Effector memory CD8-positive, alpha-beta T cell (primary cell): ENCODE results near the gene TUBA1B.

Experiments used
- ATAC-seq: fragments of 150-1000 bp; cut with Tn5 transposase; replicated peaks from 2 replicates; pipeline ENCODE4 v1.10.0; 2021; ENCODE audit warnings: mild to moderate bottlenecking, moderate library complexity
- DNase-seq, 3 experiments: peaks; one replicate each; pipeline ENCODE4 v3.0.0; 2021
- H3K27ac Mint-ChIP-seq, 2 donors: one replicate each; pipeline ENCODE4 v1.8.0; 2022; ENCODE audit warnings: mild to moderate bottlenecking in 2 of 2, mixed read lengths in 2 of 2, moderate library complexity in 2 of 2
- H3K27me3 Mint-ChIP-seq, 2 donors: one replicate each; pipeline ENCODE4 v1.8.0; 2022; ENCODE audit warnings: mixed read lengths in 2 of 2
- H3K36me3 Mint-ChIP-seq: one replicate; pipeline ENCODE4 v1.8.0; 2022; ENCODE audit warnings: mild to moderate bottlenecking, moderate library complexity, mixed read lengths; ENCODE audit not compliant: insufficient read depth
- H3K4me1 Mint-ChIP-seq, 2 donors: one replicate each; pipeline ENCODE4 v1.8.0; 2022; ENCODE audit warnings: low read depth in 2 of 2, mixed read lengths in 2 of 2
- H3K4me3 Mint-ChIP-seq, 2 donors: one replicate each; pipeline ENCODE4 v1.8.0; 2022; ENCODE audit warnings: mild to moderate bottlenecking in 2 of 2, mixed read lengths in 2 of 2, moderate library complexity in 2 of 2
- H3K9me3 Mint-ChIP-seq, 2 donors: one replicate each; pipeline ENCODE4 v1.8.0; 2022; ENCODE audit warnings: mixed read lengths in 2 of 2

The TUBA1B gene

DNA sequence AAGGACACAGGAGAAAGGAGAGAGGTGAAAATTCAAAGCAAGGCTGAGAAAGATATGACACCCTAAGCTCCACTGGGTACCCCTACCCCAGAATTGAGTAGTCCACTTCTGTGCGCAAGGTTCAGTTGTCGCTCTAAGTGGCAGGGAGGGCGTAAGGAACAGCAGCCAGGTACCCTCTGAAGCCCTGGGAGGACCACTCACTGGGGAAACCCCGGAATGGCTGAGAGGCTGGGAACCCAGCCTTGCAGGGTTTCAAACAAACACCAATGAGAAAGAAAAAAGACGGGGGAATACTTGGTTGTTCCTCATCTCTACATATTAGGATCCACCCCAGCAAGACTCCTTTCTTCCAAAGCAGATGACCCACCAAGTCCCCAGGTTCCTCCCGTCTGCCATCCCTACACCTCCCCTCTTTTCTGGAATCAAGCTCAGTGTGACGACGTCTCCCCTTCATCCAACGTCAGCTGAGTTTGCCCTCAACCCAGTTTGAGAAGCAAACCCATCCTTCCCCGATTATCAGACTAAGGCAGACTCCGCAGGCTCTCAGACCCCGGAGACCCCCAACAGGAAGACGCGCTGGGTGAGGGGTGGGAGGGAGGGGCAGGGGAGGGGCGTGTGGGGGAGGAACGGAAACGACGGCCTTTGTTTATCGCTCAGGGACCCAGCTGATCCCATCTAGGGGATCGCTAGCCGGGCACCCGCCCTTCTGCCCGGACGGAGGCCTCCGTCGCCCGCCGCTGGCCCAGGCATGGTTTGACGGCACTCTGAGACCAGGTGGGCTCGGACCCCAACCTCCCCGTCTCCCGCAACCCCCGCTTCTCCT is 21.3 kb downstream of the TUBA1B start:
- Mint-ChIP-seq H3K9me3 (no peaks in the 10 kb centered on the region), H3K27ac (peak overlapping the region; percentile 99), H3K27me3 (no peaks in the 10 kb centered on the region), H3K4me1 (peaks cover 31 to 36% of the 10 kb centered on the region in 2 donors), H3K4me3 (peak overlapping the region; percentile 99 to 100), H3K36me3 (peaks cover 12% of the 10 kb centered on the region)
- ATAC-seq = no peak
- DNase-seq = no peak

DNA sequence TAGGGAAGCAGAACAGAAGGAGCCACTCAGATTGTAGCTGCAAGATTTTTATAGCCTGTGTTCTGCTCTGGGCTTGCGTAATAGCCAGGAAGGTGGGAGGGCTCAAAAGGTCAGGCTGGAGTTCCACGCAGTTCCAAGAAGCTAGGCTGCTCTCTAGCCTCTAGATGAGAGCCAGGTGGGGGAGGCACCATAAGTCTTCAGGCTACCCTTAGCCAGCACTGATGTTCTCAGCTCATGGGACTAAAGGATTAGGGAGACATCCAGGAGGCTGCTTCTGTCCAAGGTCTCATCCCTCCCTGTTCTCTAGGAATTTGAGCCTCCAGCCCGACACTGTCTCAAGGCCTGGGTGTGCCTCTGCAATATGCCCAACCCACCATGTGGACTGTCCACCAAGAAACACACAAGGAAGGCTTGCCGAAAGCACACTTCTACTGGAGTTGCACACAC is 22.2 kb downstream of the TUBA1B start:
- H3K36me3 Mint-ChIP-seq = peaks cover 21% of the 10 kb centered on the region
- H3K4me1 Mint-ChIP-seq = peaks cover 35 to 42% of the 10 kb centered on the region in 2 donors
- ATAC-seq (no peak), DNase-seq (no peak)
- H3K27ac Mint-ChIP-seq = peak overlapping the region; percentile 99
- H3K4me3 Mint-ChIP-seq = peak overlapping the region; percentile 99 to 100
- no peaks in the 10 kb centered on the region for H3K27me3 Mint-ChIP-seq
- no peaks in the 10 kb centered on the region for H3K9me3 Mint-ChIP-seq

GRCh38 chr12:49105504-49106084 is 25.6 kb downstream of the TUBA1B start:
- Mint-ChIP-seq H3K4me1 (peaks cover 36 to 38% of the 10 kb centered on the region in 2 donors), H3K36me3 (peaks cover 41% of the 10 kb centered on the region)

GRCh38 chr12:49104822-49105221 is 26.4 kb downstream of the TUBA1B start:
- Mint-ChIP-seq H3K27me3 (no peaks in the 10 kb centered on the region), H3K36me3 (peaks cover 46% of the 10 kb centered on the region), H3K27ac (no peak overlapping the region), H3K9me3 (no peaks in the 10 kb centered on the region), H3K4me3 (no peak overlapping the region), H3K4me1 (peaks cover 32 to 35% of the 10 kb centered on the region in 2 donors)
- ATAC-seq (no peak), DNase-seq (no peak)

More at GRCh38 chr12:49105504-49106084, 25.6 kb downstream of the TUBA1B start:
- Mint-ChIP-seq H3K27ac (no peak overlapping the region), H3K9me3 (no peaks in the 10 kb centered on the region), H3K27me3 (no peaks in the 10 kb centered on the region), H3K4me3 (no peak overlapping the region)
- DNase-seq = no peak
- ATAC-seq = no peak

DNA sequence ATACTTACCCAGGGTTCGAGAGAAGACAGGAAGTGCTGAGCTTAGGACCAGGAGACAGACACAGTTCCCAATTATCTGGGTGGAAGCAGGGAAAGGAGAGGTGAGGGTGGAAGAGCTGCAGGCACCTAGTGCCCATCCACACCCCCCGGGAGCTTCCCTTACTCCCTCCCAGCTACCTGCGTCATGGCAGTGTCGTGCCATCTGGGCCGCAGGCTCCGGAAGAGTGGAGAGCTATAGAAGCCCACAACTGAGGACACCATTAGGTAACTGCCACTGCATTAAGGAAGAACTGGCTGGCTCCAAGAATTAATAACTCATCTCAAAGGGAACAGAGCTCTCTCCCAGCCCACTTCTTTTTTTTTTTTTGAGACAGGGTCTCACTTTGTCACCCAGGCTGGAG is 30.8 kb downstream of the TUBA1B start:
- Mint-ChIP-seq H3K9me3 (no peaks in the 10 kb centered on the region), H3K4me3 (no peak overlapping the region), H3K27ac (no peak overlapping the region), H3K36me3 (peaks cover 61% of the 10 kb centered on the region), H3K27me3 (peaks cover 1 to 4% of the 10 kb centered on the region in 2 donors), H3K4me1 (peaks cover 9 to 13% of the 10 kb centered on the region in 2 donors)
- ATAC-seq (no peak), DNase-seq (no peak)

GRCh38 chr12:49098703-49099102 is 32.5 kb downstream of the TUBA1B start:
- no peak for ATAC-seq
- DNase-seq = no peak
- peaks cover 7 to 11% of the 10 kb centered on the region in 2 donors for H3K4me1 Mint-ChIP-seq
- H3K27me3 Mint-ChIP-seq = peaks cover 13 to 21% of the 10 kb centered on the region in 2 donors
- no peak overlapping the region for H3K4me3 Mint-ChIP-seq
- peaks cover 54% of the 10 kb centered on the region for H3K36me3 Mint-ChIP-seq
- no peaks in the 10 kb centered on the region for H3K9me3 Mint-ChIP-seq
- H3K27ac Mint-ChIP-seq = peak overlapping the region in 1 of 2 donors; percentile 41

DNA sequence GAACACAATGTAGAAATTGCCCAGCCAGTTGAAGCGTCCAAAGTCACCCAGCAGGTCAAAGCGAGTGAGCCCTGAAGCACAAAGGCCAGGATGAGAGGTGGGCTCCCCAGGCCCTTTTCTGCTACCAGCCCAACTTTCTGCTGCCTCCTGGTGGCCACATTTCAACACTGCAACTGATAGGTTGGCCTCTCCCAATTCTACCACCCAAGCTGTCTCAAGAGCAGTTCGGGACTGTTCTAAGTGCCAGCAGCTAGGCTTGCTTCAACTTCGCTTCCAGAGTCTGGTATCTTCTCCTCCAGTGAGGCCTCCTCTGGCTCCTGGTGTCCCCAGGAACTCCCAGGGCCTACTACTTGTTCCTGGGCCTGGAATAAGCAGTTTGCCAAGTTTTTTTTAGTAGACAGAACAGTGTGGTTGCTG is 33.2 kb downstream of the TUBA1B start:
- DNase-seq = peak; percentile 56 to 59 (median 56)
- Mint-ChIP-seq H3K4me1 (peaks cover 9 to 11% of the 10 kb centered on the region in 2 donors), H3K4me3 (no peak overlapping the region), H3K36me3 (peaks cover 56% of the 10 kb centered on the region), H3K9me3 (no peaks in the 10 kb centered on the region), H3K27me3 (peaks cover 17 to 28% of the 10 kb centered on the region in 2 donors), H3K27ac (no peak overlapping the region)
- ATAC-seq = peak; percentile 61

DNA sequence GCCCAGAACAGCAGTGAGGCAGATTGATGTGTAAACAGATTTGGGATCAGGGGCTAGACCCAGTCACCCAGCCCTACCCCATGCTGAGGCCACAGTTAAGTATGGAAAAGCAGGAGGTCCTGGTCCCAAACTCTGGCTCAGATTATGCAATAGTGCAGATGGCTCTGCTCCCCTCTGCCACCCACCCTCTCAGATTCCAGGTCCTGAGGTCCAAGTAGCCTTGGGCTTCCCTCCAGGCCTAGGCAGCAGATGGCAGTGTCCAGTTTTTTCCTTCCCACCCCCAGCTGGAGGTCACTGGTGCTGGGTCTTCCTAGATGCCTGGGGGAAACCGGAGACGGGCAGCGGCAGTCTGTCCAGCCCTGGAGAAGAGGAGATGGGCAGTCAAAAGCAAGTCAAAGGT is 33.8 kb downstream of the TUBA1B start:
- no peak for ATAC-seq
- Mint-ChIP-seq H3K36me3 (peaks cover 57% of the 10 kb centered on the region), H3K27ac (no peak overlapping the region)

GRCh38 chr12:49094975-49095365 is 36.2 kb downstream of the TUBA1B start:
- H3K27ac Mint-ChIP-seq = no peak overlapping the region
- no peaks in the 10 kb centered on the region for H3K9me3 Mint-ChIP-seq
- ATAC-seq (no peak), DNase-seq (no peak)
- peaks cover 43 to 59% of the 10 kb centered on the region in 2 donors for H3K27me3 Mint-ChIP-seq
- H3K4me1 Mint-ChIP-seq = peaks cover 21 to 24% of the 10 kb centered on the region in 2 donors
- H3K4me3 Mint-ChIP-seq = peak overlapping the region in 1 of 2 donors; percentile 48
- peaks cover 34% of the 10 kb centered on the region for H3K36me3 Mint-ChIP-seq

More for the DNA sequence above, 33.8 kb downstream of the TUBA1B start:
- no peak for DNase-seq
- H3K4me1 Mint-ChIP-seq = peaks cover 9 to 11% of the 10 kb centered on the region in 2 donors
- H3K4me3 Mint-ChIP-seq = no peak overlapping the region
- H3K27me3 Mint-ChIP-seq = peaks cover 21 to 34% of the 10 kb centered on the region in 2 donors
- H3K9me3 Mint-ChIP-seq = no peaks in the 10 kb centered on the region

DNA sequence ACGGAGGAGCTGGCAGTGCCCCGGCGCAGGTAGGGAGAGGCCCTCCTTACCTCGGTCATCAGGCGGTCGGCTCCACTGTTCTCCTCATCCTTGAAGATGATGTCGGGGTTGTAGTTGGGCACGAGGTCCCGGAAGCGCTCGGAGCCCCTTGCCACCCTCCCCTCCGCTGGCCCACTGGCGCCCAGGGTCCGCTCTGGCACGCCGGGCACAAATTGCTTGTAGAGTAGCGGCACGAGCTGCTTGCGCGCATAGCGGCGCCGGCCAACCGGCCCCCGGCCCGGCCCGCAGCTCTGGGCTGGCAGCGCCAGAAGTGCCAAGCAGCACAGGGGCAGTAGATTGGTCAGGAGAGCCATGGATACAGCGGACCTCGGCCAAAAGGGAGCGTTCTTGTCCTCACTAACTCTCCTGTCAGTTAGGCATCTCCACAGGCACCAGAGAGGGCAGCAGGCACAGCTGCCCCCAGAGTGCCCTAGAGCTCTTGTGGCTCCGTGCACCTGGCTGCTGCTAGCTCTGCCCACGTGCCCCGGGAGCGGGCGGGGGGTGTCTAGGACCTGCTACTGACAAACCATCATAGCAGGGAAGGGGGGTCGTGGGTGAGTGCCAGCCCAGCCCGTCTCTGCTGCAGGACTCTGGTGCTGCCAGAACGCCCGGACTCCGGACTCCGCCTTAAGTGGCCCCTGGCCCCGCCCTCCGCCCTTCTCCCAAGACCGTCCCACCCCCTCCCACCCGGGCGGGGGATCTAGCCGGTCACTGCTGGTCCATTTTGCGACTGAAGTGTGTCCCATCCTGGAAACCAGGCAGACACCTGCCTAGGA is 36.8 kb downstream of the TUBA1B start, which contains the start of gene DHH:
Gene DHH (minus strand): TSS at position 642 of the 815 bp plus-strand sequence. CDS start 289 bp downstream, at position 353.
- no peak within 1 kb of the TSS for H3K27ac Mint-ChIP-seq
- DNase-seq (no peak), ATAC-seq (peak; percentile 13)
- H3K4me3 Mint-ChIP-seq = peak within 1 kb of the TSS; percentile 41 to 48
- peaks cover 21 to 27% of the 10 kb centered on the region in 2 donors for H3K4me1 Mint-ChIP-seq
- H3K27me3 Mint-ChIP-seq = peaks cover 43 to 65% of the 10 kb centered on the region in 2 donors
- peaks cover 28% of the 10 kb centered on the region for H3K36me3 Mint-ChIP-seq
- H3K9me3 Mint-ChIP-seq = no peaks in the 10 kb centered on the region

GRCh38 chr12:49093792-49094159 is 37.4 kb downstream of the TUBA1B start:
- no peak for DNase-seq
- peak overlapping the region; percentile 15 to 31 for H3K4me3 Mint-ChIP-seq
- H3K36me3 Mint-ChIP-seq = peaks cover 23% of the 10 kb centered on the region
- no peak for ATAC-seq
- H3K9me3 Mint-ChIP-seq = no peaks in the 10 kb centered on the region
- peaks cover 43 to 70% of the 10 kb centered on the region in 2 donors for H3K27me3 Mint-ChIP-seq
- no peak overlapping the region for H3K27ac Mint-ChIP-seq
- H3K4me1 Mint-ChIP-seq = peaks cover 21 to 27% of the 10 kb centered on the region in 2 donors

DNA sequence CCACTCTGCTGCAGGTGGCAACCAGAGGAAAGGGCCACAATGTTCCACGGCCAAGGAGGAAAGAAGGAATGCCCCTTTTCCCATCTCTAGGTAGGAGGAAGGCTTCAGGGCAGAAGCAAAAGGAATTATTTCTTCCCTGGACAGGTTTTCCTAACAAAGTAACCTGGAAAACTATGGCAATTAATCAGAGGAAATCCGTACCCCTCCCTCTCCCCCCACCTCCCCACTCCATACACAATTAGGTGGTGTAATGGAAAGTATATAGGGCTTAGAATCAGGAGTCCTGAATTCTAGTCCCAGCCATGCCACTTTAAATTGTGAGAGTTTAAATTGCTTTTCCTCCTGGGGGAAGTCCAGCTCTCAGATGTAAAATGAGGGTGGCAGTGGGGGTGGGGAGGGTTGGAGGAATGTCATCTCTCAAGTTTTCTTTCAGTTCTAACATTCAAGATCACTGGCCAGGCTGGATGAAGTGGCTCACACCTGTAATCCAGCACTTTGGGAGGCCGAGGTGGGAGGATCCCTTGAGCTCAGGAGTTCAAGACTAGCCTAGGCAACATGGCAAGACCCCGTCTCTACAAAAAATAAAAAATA is 38.3 kb downstream of the TUBA1B start:
- H3K27me3 Mint-ChIP-seq = peaks cover 43 to 78% of the 10 kb centered on the region in 2 donors
- no peak overlapping the region for H3K27ac Mint-ChIP-seq
- H3K9me3 Mint-ChIP-seq = no peaks in the 10 kb centered on the region
- H3K4me1 Mint-ChIP-seq = peaks cover 27 to 32% of the 10 kb centered on the region in 2 donors
- DNase-seq (no peak), ATAC-seq (no peak)
- H3K4me3 Mint-ChIP-seq = no peak overlapping the region
- peaks cover 21% of the 10 kb centered on the region for H3K36me3 Mint-ChIP-seq
